ENCODE measurements around the gene BIRC3. TPM values are rescaled to one million over a fixed set of nuclear protein-coding genes. Genes with fewer than 3 reads are reported as not detected.

Gene BIRC3
- total and polyA plus RNA-seq, 3 donors from 2014 or later, result 6.2 to 10.9 (median 6.4) TPM

DNA sequence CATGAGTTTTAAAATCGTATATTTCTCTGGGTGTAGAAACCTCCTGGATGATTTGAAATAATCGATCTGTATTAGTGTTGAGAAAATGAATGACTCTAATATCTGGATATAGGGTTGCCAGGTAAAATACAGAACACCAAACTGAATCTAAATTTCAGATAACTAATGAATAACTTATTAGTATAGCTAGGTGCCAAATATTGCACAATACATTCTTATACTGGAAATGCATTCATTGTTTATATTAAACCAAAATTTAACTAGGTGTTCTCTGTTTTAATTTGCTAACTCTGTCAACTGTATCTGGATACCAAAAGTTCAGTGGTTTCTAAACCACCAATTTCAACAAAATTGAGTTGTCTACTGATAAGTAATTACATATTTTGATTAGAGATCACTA is 2.5 kb upstream of the BIRC3 start:
- no peak overlapping the region for H3K27ac ChIP-seq
- intact Hi-C loops (cut with DNase I; ENCODE audit: low total_unique reads), result no loop called here

DNA sequence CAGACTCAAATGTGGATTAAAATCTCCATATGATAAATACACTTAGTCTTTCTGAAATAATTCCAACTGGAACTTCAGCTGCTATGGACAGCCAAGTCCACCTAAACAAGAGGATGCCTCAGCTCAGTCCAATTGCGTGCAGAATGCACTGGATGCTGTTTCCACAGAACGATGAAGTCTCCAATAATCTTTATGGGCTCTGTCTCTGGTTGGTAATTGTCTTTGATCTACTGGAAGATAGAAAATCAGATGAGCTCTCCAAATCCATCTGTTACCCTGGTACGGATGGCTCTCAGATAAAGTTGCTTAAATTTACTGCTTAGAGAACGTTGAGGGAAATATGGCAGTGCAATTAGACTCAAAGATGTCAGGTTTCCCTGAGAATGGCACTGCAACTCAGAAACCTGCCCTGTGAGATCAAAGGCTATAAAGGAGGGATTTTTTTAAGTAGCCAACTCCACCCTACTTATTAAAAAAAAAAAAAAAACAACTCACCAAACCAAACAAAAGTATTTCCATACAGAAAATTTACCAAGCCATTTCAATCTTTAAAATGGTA is 859 bp upstream of the BIRC3 start:
- TF ChIP-seq, protein P1, sequence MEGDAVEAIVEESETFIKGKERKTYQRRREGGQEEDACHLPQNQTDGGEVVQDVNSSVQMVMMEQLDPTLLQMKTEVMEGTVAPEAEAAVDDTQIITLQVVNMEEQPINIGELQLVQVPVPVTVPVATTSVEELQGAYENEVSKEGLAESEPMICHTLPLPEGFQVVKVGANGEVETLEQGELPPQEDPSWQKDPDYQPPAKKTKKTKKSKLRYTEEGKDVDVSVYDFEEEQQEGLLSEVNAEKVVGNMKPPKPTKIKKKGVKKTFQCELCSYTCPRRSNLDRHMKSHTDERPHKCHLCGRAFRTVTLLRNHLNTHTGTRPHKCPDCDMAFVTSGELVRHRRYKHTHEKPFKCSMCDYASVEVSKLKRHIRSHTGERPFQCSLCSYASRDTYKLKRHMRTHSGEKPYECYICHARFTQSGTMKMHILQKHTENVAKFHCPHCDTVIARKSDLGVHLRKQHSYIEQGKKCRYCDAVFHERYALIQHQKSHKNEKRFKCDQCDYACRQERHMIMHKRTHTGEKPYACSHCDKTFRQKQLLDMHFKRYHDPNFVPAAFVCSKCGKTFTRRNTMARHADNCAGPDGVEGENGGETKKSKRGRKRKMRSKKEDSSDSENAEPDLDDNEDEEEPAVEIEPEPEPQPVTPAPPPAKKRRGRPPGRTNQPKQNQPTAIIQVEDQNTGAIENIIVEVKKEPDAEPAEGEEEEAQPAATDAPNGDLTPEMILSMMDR (IDR thresholded peaks at IDR 0.05), result no peak
- TF ChIP-seq POLR2A (IDR thresholded peaks at IDR 0.05), result no peak
- WGBS, 2 donors, result 71 to 77% methylated on average over 4 of the region's 4 CpGs
- no peaks in the 10 kb centered on the region for H3K4me1 ChIP-seq
- intact Hi-C loops (cut with DNase I; ENCODE audit: low total_unique reads), result no loop called here
- peak overlapping the region in 1 of 2 donors; percentile 68 for H3K27ac ChIP-seq
- no peak overlapping the region for H3K4me3 ChIP-seq
- H3K9me3 ChIP-seq, result no peaks in the 10 kb centered on the region
- H3K27me3 ChIP-seq, result no peaks in the 10 kb centered on the region
- DNase-seq, result no peak
- H3K36me3 ChIP-seq (ENCODE audit: low read depth, missing control alignments), result no peaks in the 10 kb centered on the region

More for the DNA sequence above, 2.5 kb upstream of the BIRC3 start:
- Histone ChIP-seq H3K27me3 (no peaks in the 10 kb centered on the region), H3K9me3 (no peaks in the 10 kb centered on the region), H3K36me3 (ENCODE audit: low read depth, missing control alignments) (no peaks in the 10 kb centered on the region), H3K4me3 (no peak overlapping the region), H3K4me1 (no peaks in the 10 kb centered on the region)
- 87 to 89% methylated on average over 2 of the region's 2 CpGs for WGBS, 2 donors
- DNase-seq, result no peak
- TF ChIP-seq, protein P1 (IDR thresholded peaks at IDR 0.05), result no peak
- no peak for TF ChIP-seq POLR2A (IDR thresholded peaks at IDR 0.05)

DNA sequence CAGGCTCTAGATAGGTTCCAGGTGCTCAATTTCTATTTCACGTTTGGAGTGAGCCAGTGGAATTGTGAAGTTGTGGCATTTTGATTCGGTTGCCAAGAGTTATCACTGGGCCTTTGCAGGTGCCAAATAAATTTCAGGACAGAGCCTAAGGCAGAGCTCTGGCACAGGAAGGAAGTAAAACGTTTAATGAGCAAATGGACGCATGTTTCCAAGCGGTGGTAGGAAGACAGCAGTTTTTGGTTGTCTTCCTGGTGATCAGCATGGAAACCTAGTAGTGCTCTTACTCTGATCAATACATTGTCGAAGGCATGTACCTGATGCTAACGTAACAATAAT is 452 bp downstream of the BIRC3 start:
- Histone ChIP-seq H3K4me3 (peak overlapping the region; percentile 48 to 76), H3K4me1 (no peaks in the 10 kb centered on the region), H3K9me3 (no peaks in the 10 kb centered on the region), H3K27me3 (no peaks in the 10 kb centered on the region), H3K27ac (peak overlapping the region; percentile 68 to 73), H3K36me3 (ENCODE audit: low read depth, missing control alignments) (no peaks in the 10 kb centered on the region)
- intact Hi-C loops (cut with DNase I; ENCODE audit: low total_unique reads), result no loop called here
- 34 to 35% methylated on average over 7 of the region's 7 CpGs for whole genome bisulfite sequencing, 2 donors
- TF ChIP-seq, protein P1 (IDR thresholded peaks at IDR 0.05), result no peak
- no peak for TF ChIP-seq POLR2A (IDR thresholded peaks at IDR 0.05)
- DNase-seq, result no peak

DNA sequence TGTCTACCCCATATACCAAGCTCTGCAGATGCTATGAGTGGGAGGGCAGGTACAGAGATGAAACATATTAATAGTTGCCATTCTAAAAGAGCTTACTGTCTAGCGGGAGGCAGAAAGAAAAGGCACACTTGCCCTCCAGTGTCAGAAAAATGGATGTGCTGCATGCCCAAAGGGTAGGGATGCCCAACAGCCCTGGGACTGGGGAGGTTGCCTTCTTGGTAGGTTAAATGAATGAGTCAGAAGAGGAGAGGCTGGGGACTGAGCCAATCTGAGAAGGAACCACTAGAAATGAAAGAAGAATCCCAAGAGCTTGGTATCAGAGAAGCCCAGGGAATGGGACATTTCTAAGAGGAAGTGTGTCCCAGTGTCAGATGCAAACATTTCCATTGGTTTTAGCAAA is 1.2 kb downstream of the BIRC3 start:
- TF ChIP-seq, protein P1 (IDR thresholded peaks at IDR 0.05), result no peak
- no peak for TF ChIP-seq POLR2A (IDR thresholded peaks at IDR 0.05)
- DNase-seq, result peak; percentile 36
- no peaks in the 10 kb centered on the region for H3K4me1 ChIP-seq
- 70 to 100% methylated on average over 1 of the region's 1 CpG for WGBS, 2 donors
- H3K27ac ChIP-seq, result peak overlapping the region in 1 of 2 donors; percentile 68
- no peaks in the 10 kb centered on the region for H3K36me3 ChIP-seq (ENCODE audit: low read depth, missing control alignments)
- H3K9me3 ChIP-seq, result no peaks in the 10 kb centered on the region
- intact Hi-C loops (cut with DNase I; ENCODE audit: low total_unique reads), result no loop called here
- H3K27me3 ChIP-seq, result no peaks in the 10 kb centered on the region
- H3K4me3 ChIP-seq, result no peak overlapping the region

DNA sequence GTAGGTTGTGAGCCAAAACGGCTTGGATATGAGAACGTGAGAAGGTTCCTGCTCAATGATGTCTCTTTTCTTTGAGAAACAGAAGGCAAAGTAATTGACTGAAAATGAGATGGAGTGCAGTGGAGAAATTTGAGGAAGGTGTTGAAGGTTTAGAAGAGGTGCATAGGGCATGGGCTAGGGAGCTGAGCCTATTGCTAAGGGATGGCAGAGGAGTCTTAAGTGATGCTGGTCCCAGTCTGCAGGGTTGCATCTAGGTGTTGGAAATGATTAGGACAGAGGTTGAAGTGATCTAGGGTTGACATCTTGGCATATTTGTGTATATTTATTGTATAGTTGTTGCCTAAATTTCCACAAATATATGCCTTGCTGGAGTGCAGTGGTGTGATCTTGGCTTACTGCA is 2.3 kb downstream of the BIRC3 start:
- intact Hi-C loops (cut with DNase I; ENCODE audit: low total_unique reads), result no loop called here
- WGBS, 2 donors, result 79 to 83% methylated on average over 2 of the region's 2 CpGs
- Histone ChIP-seq H3K27ac (no peak overlapping the region), H3K9me3 (no peaks in the 10 kb centered on the region), H3K36me3 (ENCODE audit: low read depth, missing control alignments) (no peaks in the 10 kb centered on the region), H3K4me1 (no peaks in the 10 kb centered on the region), H3K27me3 (no peaks in the 10 kb centered on the region), H3K4me3 (no peak overlapping the region)
- TF ChIP-seq, protein P1 (IDR thresholded peaks at IDR 0.05), result no peak
- TF ChIP-seq POLR2A (IDR thresholded peaks at IDR 0.05), result no peak
- DNase-seq, result no peak

All from testis (tissue), 3 donors.